HG03442 (cell line): ENCODE results near the gene HOXD1.

Source experiments
- ATAC-seq: cut with Tn5 transposase; IDR thresholded peaks from one replicate; pipeline ENCODE4 v1.9.1; 2021; ENCODE audit warnings: mild to moderate bottlenecking, moderate library complexity; ENCODE audit not compliant: unreplicated experiment

Gene HOXD1

GRCh38 chr2:176164611-176165369, 23.7 kb upstream of the HOXD1 start:
- no peak for ATAC-seq

- ATAC-seq: no peak
Measured at GRCh38 chr2:176165370-176166050, 23.0 kb upstream of the HOXD1 start.

GRCh38 chr2:176166272-176166671, 22.2 kb upstream of the HOXD1 start:
- ATAC-seq: no peak

GRCh38 chr2:176167398-176167797, 21.1 kb upstream of the HOXD1 start:
- no peak for ATAC-seq

GRCh38 chr2:176169181-176169580, 19.3 kb upstream of the HOXD1 start:
- no peak for ATAC-seq

- ATAC-seq: no peak
Measured at GRCh38 chr2:176169711-176170110, 18.8 kb upstream of the HOXD1 start.

- no peak for ATAC-seq
Measured at GRCh38 chr2:176170602-176171305, 17.7 kb upstream of the HOXD1 start.

GRCh38 chr2:176171351-176172006, 17.0 kb upstream of the HOXD1 start:
- ATAC-seq: no peak

GRCh38 chr2:176172007-176172894, 16.2 kb upstream of the HOXD1 start:
- ATAC-seq: no peak

- no peak for ATAC-seq
Measured at GRCh38 chr2:176172895-176173566, 15.4 kb upstream of the HOXD1 start.

- ATAC-seq: no peak
Measured at GRCh38 chr2:176173567-176174381, 14.7 kb upstream of the HOXD1 start.

- no peak for ATAC-seq
Measured at GRCh38 chr2:176174382-176174823, 14.1 kb upstream of the HOXD1 start.

- ATAC-seq: no peak
Measured at GRCh38 chr2:176174824-176175708, 13.4 kb upstream of the HOXD1 start.

GRCh38 chr2:176175709-176176607, 12.5 kb upstream of the HOXD1 start:
- ATAC-seq: no peak

GRCh38 chr2:176177580-176178037, 10.9 kb upstream of the HOXD1 start:
- ATAC-seq: no peak

- ATAC-seq: no peak
Measured at GRCh38 chr2:176178038-176178756, 10.3 kb upstream of the HOXD1 start.
